ENCODE data around the gene E2F6.

E2F6 gene

GRCh38 chr2:11398750-11399437 is 67.1 kb downstream of the E2F6 start:
- in situ Hi-C loops (cut with MboI; ENCODE audit: low sequenced_read_pairs), result loop anchor here (10.0 kb wide), 1 partner anchor 254 kb away; no protein-coding TSS in a partner anchor

- in situ Hi-C loops (cut with MboI; ENCODE audit: low sequenced_read_pairs), result loop anchor here (10.0 kb wide), 1 partner anchor 253 kb away; no protein-coding TSS in a partner anchor
These were observed 68.4 kb downstream of the E2F6 start for GRCh38 chr2:11397513-11397912.

GRCh38 chr2:11396467-11397445 is 69.2 kb downstream of the E2F6 start:
- in situ Hi-C loops (cut with MboI; ENCODE audit: low sequenced_read_pairs), result loop anchor here (10.0 kb wide), 1 partner anchor 252 kb away; no protein-coding TSS in a partner anchor

- in situ Hi-C loops (cut with MboI; ENCODE audit: low sequenced_read_pairs), result loop anchor here (10.0 kb wide), 1 partner anchor 251 kb away; no protein-coding TSS in a partner anchor
These were observed 69.9 kb downstream of the E2F6 start for GRCh38 chr2:11396021-11396420.

GRCh38 chr2:11395389-11395788 is 70.6 kb downstream of the E2F6 start:
- in situ Hi-C loops (cut with MboI; ENCODE audit: low sequenced_read_pairs), result loop anchor here (10.0 kb wide), 1 partner anchor 251 kb away; no protein-coding TSS in a partner anchor

Measured in HL-60/S4 (cell line).